ENCODE results near the gene KCNK18. TPM values are rescaled to one million over a fixed set of nuclear protein-coding genes. Genes with fewer than 3 reads are reported as not detected.
A peak's percentile ranks its signal among the peaks of the same experiment; 100 is the strongest.

Gene KCNK18
- total RNA-seq (2021; ENCODE audit: unreplicated experiment) (not detected), Bru-seq, nascent RNA (not detected), BruChase-seq, experiment 1, labeled RNA remaining after a 2-hour chase (percentile 13 among the genes with signal in this experiment), BruChase-seq, experiment 2, labeled RNA remaining after a 6-hour chase (not detected)
- not detected for polyA plus RNA-seq (2012; ENCODE audit: insufficient read length)
- long read RNA-seq: 0 reads

- no peaks in the 10 kb centered on the region for H3K9me3 ChIP-seq (ENCODE audit: control insufficient read depth, insufficient read depth, low read depth, low read length)
- ATAC-seq: no peak
- no peak for DNase-seq (ENCODE audit: low read depth, low spot score)
- in situ Hi-C loops (cut with HindIII; ENCODE audit: low pct_unique_long_range_greater_than_20kb, low sequenced_read_pairs) (no loop called here), intact Hi-C loops (cut with micrococcal nuclease; ENCODE audit: unreplicated experiment) (no loop called here)
- no peak for TF ChIP-seq POLR2AphosphoS5 (IDR thresholded peaks at IDR 0.05; ENCODE audit: low read depth, low read length)
- TF ChIP-seq, protein P1, sequence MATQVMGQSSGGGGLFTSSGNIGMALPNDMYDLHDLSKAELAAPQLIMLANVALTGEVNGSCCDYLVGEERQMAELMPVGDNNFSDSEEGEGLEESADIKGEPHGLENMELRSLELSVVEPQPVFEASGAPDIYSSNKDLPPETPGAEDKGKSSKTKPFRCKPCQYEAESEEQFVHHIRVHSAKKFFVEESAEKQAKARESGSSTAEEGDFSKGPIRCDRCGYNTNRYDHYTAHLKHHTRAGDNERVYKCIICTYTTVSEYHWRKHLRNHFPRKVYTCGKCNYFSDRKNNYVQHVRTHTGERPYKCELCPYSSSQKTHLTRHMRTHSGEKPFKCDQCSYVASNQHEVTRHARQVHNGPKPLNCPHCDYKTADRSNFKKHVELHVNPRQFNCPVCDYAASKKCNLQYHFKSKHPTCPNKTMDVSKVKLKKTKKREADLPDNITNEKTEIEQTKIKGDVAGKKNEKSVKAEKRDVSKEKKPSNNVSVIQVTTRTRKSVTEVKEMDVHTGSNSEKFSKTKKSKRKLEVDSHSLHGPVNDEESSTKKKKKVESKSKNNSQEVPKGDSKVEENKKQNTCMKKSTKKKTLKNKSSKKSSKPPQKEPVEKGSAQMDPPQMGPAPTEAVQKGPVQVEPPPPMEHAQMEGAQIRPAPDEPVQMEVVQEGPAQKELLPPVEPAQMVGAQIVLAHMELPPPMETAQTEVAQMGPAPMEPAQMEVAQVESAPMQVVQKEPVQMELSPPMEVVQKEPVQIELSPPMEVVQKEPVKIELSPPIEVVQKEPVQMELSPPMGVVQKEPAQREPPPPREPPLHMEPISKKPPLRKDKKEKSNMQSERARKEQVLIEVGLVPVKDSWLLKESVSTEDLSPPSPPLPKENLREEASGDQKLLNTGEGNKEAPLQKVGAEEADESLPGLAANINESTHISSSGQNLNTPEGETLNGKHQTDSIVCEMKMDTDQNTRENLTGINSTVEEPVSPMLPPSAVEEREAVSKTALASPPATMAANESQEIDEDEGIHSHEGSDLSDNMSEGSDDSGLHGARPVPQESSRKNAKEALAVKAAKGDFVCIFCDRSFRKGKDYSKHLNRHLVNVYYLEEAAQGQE (IDR thresholded peaks at IDR 0.05; ENCODE audit: insufficient read depth in 1 of 2, low read depth in 2 of 2, low read length in 1 of 2): no peak
- TF ChIP-seq, protein P2, sequence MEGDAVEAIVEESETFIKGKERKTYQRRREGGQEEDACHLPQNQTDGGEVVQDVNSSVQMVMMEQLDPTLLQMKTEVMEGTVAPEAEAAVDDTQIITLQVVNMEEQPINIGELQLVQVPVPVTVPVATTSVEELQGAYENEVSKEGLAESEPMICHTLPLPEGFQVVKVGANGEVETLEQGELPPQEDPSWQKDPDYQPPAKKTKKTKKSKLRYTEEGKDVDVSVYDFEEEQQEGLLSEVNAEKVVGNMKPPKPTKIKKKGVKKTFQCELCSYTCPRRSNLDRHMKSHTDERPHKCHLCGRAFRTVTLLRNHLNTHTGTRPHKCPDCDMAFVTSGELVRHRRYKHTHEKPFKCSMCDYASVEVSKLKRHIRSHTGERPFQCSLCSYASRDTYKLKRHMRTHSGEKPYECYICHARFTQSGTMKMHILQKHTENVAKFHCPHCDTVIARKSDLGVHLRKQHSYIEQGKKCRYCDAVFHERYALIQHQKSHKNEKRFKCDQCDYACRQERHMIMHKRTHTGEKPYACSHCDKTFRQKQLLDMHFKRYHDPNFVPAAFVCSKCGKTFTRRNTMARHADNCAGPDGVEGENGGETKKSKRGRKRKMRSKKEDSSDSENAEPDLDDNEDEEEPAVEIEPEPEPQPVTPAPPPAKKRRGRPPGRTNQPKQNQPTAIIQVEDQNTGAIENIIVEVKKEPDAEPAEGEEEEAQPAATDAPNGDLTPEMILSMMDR (IDR thresholded peaks at IDR 0.05): no peak
- TF ChIP-seq SIN3A (IDR thresholded peaks at IDR 0.05; ENCODE audit: borderline replicate concordance, insufficient read depth, low read depth, low read length): no peak
- no peak for TF ChIP-seq TCF7L2 (IDR thresholded peaks at IDR 0.05; ENCODE audit: low read depth, low read length)
- H3K4me1 ChIP-seq (ENCODE audit: control insufficient read depth, insufficient read depth, low read length): no peaks in the 10 kb centered on the region
- H3K27ac ChIP-seq (ENCODE audit: low read length): no peak within 1 kb of the TSS
- no peaks in the 10 kb centered on the region for H3K36me3 ChIP-seq (ENCODE audit: control insufficient read depth, insufficient read depth, low read length)
- no TSS peak for BruUV-seq (replicated peaks)
- POLR2A ChIA-PET: no interaction called here
- CTCF ChIA-PET: no interaction called here
- no peak within 1 kb of the TSS for H3K4me3 ChIP-seq (ENCODE audit: low read depth in 2 of 2, low read length in 2 of 2)
- H3K27me3 ChIP-seq (ENCODE audit: control insufficient read depth, insufficient read depth, low read length): no peaks in the 10 kb centered on the region; the same call in 1 of the 2 replicates
These were observed at the start of gene KCNK18 for GRCh38 chr10:117197189-117197588. Gene KCNK18, plus strand, starts transcription at chr10:117197489. Its CDS starts 0 bp downstream, at chr10:117197489.

DNA sequence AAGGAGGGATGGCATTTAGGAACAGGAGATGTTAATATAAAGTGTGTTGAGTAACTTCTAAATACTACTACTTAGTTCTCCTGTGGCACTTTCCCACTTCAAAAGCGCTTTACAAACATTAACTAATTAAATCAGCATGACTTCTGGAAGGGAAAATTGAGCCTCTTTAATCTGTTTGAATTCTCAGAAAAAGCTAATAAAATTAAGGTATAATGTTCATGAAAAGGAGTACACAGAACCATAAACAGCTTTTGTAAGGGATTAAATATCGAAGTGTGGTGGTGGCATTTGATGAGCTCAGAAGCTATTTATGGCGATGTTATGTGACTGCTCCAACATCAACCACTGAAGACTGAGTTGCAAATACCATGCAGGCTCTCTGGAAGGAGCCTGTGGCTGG is 49.0 kb upstream of the KCNK18 start:
- intact Hi-C loops (cut with micrococcal nuclease; ENCODE audit: unreplicated experiment): no loop called here
- DNase-seq (ENCODE audit: low read depth, low spot score) (no peak), ATAC-seq (no peak)
- Histone ChIP-seq H3K36me3 (ENCODE audit: control insufficient read depth, insufficient read depth, low read length) (no peaks in the 10 kb centered on the region), H3K4me3 (ENCODE audit: low read depth in 2 of 2, low read length in 2 of 2) (no peak overlapping the region), H3K4me1 (ENCODE audit: control insufficient read depth, insufficient read depth, low read length) (no peaks in the 10 kb centered on the region), H3K27ac (ENCODE audit: low read length) (no peak overlapping the region), H3K9me3 (ENCODE audit: control insufficient read depth, insufficient read depth, low read depth, low read length) (peaks cover 16% of the 10 kb centered on the region), H3K27me3 (ENCODE audit: control insufficient read depth, insufficient read depth, low read length) (peaks cover 9% of the 10 kb centered on the region; the same call in 1 of the 2 replicates)
- BruUV-seq (replicated peaks): no TSS peak
- ChIA-PET CTCF (no interaction called here), POLR2A (no interaction called here)
- in situ Hi-C loops (cut with HindIII; ENCODE audit: low pct_unique_long_range_greater_than_20kb, low sequenced_read_pairs): no loop called here
- TF ChIP-seq SIN3A (IDR thresholded peaks at IDR 0.05; ENCODE audit: borderline replicate concordance, insufficient read depth, low read depth, low read length) (no peak), POLR2AphosphoS5 (IDR thresholded peaks at IDR 0.05; ENCODE audit: low read depth, low read length) (no peak), TCF7L2 (IDR thresholded peaks at IDR 0.05; ENCODE audit: low read depth, low read length) (no peak)
- TF ChIP-seq, protein P1 (IDR thresholded peaks at IDR 0.05; ENCODE audit: insufficient read depth in 1 of 2, low read depth in 2 of 2, low read length in 1 of 2): no peak
- TF ChIP-seq, protein P2 (IDR thresholded peaks at IDR 0.05): no peak

Measured in Panc1 (cell line).